Measurements from ENCODE around the gene SDR42E2. TPM values are rescaled to one million over a fixed set of nuclear protein-coding genes. Genes with fewer than 3 reads are reported as not detected.
"Not testable (repeated sequence)": the region's sequence is repeated elsewhere in the genome, so short reads cannot be mapped to it uniquely, and the experiment has no call there.

The SDR42E2 gene
- total RNA-seq, 1 donor from 2014 or later = not detected

- DNase-seq (ENCODE audit: low spot score) = no peak
These were observed 48.5 kb downstream of the SDR42E2 start for GRCh38 chr16:22210854-22211253.

DNA sequence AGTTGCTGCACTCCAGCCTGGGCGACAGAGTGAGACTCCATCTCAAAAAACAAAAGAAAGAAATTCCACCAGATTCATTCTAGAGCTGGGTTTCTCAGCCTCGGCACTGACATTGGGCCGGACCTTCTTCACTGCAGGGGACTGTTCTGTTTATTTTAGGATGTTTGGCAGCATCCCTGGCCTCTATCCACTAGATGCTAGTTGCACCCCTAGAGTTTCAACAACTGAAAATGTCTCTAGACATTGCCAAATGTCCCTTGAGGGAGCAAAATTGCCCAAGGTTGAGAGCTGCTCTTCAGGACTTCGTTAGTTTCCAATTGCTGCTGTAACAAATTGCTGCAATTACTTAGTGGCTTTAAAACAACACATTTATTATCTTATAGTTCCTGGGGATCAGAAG is 50.9 kb downstream of the SDR42E2 start:
- no peak for DNase-seq (ENCODE audit: low spot score)

DNA sequence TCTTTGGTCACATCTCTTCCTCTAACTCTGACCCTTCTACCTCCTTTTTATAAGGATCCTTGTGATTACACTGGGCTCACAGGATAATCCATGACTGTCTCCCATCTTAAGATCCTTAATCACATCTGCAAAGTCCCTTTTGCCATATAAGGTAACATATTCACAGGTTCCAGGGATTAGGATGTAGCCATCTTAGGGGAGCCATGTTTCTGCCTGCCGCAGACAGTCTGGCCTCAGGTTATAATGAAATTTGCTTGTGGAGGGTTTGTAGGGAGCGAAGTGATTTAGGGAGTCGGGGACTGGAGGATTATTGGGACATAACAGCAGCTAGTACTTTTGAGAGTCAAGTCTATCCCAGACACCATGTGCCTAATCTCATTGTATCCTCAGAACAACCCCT is 51.5 kb downstream of the SDR42E2 start:
- DNase-seq (ENCODE audit: low spot score) = no peak

- DNase-seq (ENCODE audit: low spot score) = no peak
These were observed 52.1 kb downstream of the SDR42E2 start for GRCh38 chr16:22214402-22214801.

DNA sequence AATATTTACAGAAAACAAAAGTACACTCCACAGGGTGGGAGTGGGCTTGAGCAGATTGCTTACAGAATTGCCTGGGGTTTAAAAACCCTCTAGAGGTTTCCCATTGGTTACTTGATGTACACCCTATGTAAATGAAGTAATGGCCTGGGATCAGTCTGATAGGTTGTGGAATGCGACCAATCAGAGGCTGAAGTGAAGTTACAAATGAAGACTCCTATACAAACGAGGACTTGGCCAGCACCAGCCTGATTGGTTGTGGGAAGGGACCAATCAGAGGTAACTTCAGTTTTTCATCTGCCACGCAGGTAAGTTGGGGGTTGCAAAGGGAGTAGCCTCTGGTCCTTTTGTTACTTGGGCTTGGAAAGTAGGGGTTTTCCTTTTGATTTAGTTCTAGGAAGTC is 52.6 kb downstream of the SDR42E2 start:
- DNase-seq (ENCODE audit: low spot score) = no peak

- DNase-seq (ENCODE audit: low spot score) = no peak
These were observed 54.0 kb downstream of the SDR42E2 start for GRCh38 chr16:22216191-22216831.

- not testable (repeated sequence) for DNase-seq (ENCODE audit: low spot score)
These were observed 54.5 kb downstream of the SDR42E2 start for GRCh38 chr16:22216832-22217225.

DNA sequence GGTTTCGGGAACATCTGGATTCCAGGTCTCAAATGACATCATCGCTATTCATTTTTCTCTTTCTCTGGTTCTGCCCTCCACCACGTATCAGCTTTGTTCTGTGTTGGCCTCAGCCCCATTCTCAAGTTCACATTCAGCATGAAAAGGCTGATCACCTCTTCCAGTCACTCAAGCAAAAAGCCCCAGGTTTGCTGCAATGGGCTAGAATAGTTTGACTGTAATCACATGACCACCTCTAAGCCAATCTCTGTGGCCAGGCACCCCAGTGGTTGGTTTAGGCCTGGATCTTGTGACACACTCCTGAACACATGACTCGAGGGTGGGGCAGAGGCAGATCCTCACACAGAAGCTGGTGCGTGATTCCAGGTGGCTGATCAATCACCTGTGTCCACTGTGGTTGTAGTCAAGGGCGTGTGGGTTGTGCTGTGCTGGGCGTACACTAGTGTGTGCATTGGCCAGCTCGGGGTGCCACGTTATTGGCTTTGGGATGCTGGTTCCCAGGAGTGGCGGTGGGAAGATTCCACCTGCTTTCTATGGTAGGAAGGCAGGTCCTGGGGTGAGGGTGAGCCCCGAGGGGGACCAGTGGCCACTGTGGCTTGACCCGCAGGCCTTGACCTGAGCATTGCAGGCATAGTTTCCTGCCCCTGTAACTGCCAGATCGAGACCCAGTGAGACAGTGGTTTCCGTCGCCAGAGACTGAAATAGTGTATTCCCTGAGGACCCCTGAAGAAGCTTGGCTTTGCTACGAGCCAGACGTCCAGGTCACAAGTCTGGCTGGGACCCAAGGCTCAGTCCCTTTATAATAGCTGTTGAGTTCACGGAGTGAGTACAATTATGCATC is 55.8 kb downstream of the SDR42E2 start:
- DNase-seq (ENCODE audit: low spot score) = no peak

- DNase-seq (ENCODE audit: low spot score) = no peak
These were observed 57.2 kb downstream of the SDR42E2 start for GRCh38 chr16:22219389-22220068.

GRCh38 chr16:22220069-22220440 is 57.7 kb downstream of the SDR42E2 start:
- no peak for DNase-seq (ENCODE audit: low spot score)

DNA sequence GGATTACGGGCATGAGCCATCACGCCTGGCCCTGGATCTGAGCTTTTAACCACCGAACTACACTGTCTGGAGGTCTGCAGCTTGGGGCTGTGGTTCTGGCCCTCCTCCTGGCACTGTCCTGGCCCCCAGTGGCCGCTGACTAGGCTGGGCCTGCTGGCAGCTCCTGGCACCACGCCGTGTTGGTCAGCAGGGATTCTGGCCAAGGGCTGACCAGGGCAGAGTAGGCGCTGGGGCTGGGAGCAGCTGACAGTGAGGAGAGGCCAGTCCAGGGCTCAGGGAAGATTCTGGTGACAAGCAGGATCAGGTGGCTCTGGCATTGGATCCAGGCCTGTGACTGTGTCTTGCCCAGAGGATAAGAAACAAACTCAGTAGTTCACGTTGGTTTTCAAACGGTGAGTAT is 58.4 kb downstream of the SDR42E2 start:
- DNase-seq (ENCODE audit: low spot score) = no peak

DNA sequence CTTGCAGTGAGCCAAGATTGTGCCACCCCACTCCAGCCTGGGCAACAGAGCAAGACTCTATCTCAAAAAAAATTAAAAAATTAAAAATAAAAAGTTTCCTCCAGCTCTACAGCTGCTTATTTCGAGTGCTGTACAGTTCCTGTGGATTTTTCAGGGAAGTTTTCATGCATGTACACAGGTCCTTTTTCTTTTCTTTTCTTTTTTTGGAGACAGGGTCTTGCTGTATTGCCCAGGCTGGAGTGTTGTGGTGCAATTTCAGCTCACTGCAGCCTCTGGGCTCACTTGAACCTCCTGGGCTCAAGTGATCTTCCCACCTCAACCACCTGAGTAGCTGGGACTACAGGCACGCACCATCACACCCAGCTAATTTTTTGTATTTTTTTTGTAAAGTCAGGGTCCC is 59.7 kb downstream of the SDR42E2 start:
- DNase-seq (ENCODE audit: low spot score) = no peak

GRCh38 chr16:22222998-22223397 is 60.7 kb downstream of the SDR42E2 start:
- DNase-seq (ENCODE audit: low spot score) = no peak

GRCh38 chr16:22225060-22225459 is 62.8 kb downstream of the SDR42E2 start:
- DNase-seq (ENCODE audit: low spot score) = no peak

DNA sequence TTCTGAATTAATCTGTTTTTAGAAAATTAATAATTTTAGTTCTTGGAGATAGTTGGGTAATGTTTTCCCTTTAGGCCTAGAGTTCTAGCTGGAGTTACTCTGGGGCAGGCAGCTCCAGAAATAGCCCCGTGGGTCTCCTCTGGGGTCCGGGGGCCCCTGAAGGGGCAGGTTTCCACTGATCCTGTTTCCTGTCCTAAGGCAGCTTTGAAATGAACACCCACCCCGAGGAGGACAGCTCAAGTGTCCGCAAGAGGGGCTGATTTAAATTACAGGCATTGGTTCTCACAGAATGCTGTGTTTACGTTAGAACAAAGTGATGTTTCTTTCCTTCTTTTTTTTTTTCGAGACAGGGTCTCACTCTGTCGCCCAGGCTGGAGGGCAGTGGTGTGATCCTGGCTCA is 67.6 kb downstream of the SDR42E2 start:
- no peak for DNase-seq (ENCODE audit: low spot score)

- no peak for DNase-seq (ENCODE audit: low spot score)
These were observed 70.2 kb downstream of the SDR42E2 start for GRCh38 chr16:22232277-22233036.

GRCh38 chr16:22233037-22233372 is 70.7 kb downstream of the SDR42E2 start:
- no peak for DNase-seq (ENCODE audit: low spot score)

- DNase-seq (ENCODE audit: low spot score) = no peak
These were observed 73.8 kb downstream of the SDR42E2 start for GRCh38 chr16:22235839-22236745.

DNA sequence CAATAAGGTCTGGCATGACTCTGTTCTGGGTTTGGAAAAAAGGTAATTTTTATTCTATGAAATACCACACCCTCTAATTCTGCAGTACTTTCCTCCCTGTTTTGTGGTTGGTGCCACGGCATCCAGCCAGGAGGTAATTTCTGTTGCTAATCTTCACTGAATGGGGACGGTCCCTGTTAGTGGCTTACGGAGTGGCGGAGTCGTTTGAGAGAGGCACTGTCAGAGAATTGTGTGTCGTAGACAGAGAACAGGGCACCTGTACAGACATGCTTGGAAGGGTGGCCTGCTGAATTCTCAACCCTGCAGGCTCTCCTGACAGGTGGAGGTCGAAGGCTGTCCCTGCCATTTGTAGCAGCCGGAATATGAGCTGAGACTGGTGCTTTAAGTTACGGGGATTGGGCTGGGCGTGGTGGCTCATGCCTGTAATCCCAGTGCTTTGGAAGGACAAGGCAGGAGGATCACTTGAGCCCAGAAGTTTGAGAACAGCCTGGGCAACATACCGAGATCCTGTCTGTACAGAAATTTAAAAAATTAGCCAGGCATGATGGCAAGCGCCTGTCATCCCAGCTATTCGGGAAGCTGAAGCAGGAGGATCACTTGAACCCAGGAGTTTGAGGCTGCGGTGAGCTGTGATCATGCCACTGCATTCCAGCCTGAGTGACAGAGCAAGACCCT is 77.0 kb downstream of the SDR42E2 start:
- no peak for DNase-seq (ENCODE audit: low spot score)
